AG04450 (cell line): ENCODE results near the gene SEMA5A. TPM values are rescaled to one million over a fixed set of nuclear protein-coding genes. Genes with fewer than 3 reads are reported as not detected.

ENCODE experiments used
- CTCF ChIA-PET: fragments of 300-600, 350-600 bp; formaldehyde crosslinking; extraction: SDS; loops from one replicate; lab custom pipeline; 2022; ENCODE audit warnings: antibody characterized with exemption, inconsistent platforms; lab: Charles Lee
- POLR2A ChIA-PET: fragments of 350-600 bp; formaldehyde crosslinking; extraction: SDS; loops from one replicate; lab custom pipeline; 2021; ENCODE audit warnings: antibody characterized with exemption, inconsistent platforms; lab: Yijun Ruan, JAX
- DNase-seq: peaks from one replicate; pipeline ENCODE4 v3.0.0-alpha.2; 2011; ENCODE audit warnings: low read depth, low spot score
- H3K27ac ChIP-seq: one replicate; pipeline ENCODE4 v1.5.1; 2012; ENCODE audit warnings: low read depth, low read length, control low read depth
- H3K27me3 ChIP-seq: one replicate; pipeline ENCODE4 v1.6.0; 2012; ENCODE audit warnings: low read length; ENCODE audit not compliant: control insufficient read depth, insufficient read depth
- H3K4me3 ChIP-seq: 2 replicates; pipeline ENCODE4 v1.5.1; 2011; ENCODE audit warnings: mild to moderate bottlenecking, low read depth, low read length, control low read depth
- H3K9me3 ChIP-seq: 2 replicates; pipeline ENCODE4 v1.5.1; 2012; ENCODE audit warnings: low read length; ENCODE audit not compliant: control insufficient read depth, insufficient read depth
- CTCF ChIP-seq: IDR thresholded peaks from 2 replicates; pipeline ENCODE4 v1.5.1; 2011; ENCODE audit warnings: low read depth, low read length, control low read depth, inconsistent platforms
- polyA plus RNA-seq: library from polyadenylated mRNA; depleted of rRNA; stranded (reverse); fragments of >200 nt; gene quantifications from 2 replicates; pipeline ENCODE4 v1.2.3, GENCODE V29; 2011

SEMA5A gene
- polyA plus RNA-seq, 1 experiment, result 31.8 TPM

DNA sequence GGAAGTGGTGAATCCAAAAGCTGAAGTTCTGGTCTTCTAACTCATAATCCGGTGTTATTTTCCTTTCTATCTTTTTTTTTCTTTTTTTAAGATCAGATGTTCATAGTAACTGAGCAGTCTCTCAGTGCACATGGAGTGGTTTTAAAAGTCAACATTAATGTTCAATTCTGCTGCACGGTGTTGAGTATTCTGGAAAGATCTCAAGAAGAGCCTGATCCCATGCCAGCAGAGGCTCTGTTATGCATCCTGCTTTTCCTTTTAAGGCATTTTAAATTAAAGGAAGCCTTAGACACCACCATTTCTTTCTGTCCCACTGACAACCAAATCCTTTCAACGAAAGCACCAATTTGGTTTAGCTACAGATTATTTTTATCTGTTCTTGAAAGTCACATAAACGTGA lies 33.4 kb downstream of the SEMA5A start:
- DNase-seq, result no peak
- CTCF ChIA-PET, result interaction anchor here (1.2 to 1.8 kb wide), 2 partner anchors 32 to 247 kb away, joined by 3 to 4 read pairs; no protein-coding TSS in a partner anchor
- no peaks in the 10 kb centered on the region for H3K9me3 ChIP-seq
- POLR2A ChIA-PET, result no interaction called here
- H3K4me3 ChIP-seq, result no peak overlapping the region
- no peaks in the 10 kb centered on the region for H3K27me3 ChIP-seq
- TF ChIP-seq CTCF, result no peak
- H3K27ac ChIP-seq, result no peak overlapping the region

GRCh38 chr5:9507974-9508373 lies 37.9 kb downstream of the SEMA5A start:
- Histone ChIP-seq H3K4me3 (no peak overlapping the region), H3K27ac (peak overlapping the region; percentile 43), H3K27me3 (no peaks in the 10 kb centered on the region), H3K9me3 (no peaks in the 10 kb centered on the region)
- peak; percentile 44 for DNase-seq
- TF ChIP-seq CTCF, result no peak
- ChIA-PET POLR2A (interaction anchor here (0.7 kb wide), 1 partner anchor 1051 kb away, joined by 5 read pairs; no protein-coding TSS in a partner anchor), CTCF (no interaction called here)

DNA sequence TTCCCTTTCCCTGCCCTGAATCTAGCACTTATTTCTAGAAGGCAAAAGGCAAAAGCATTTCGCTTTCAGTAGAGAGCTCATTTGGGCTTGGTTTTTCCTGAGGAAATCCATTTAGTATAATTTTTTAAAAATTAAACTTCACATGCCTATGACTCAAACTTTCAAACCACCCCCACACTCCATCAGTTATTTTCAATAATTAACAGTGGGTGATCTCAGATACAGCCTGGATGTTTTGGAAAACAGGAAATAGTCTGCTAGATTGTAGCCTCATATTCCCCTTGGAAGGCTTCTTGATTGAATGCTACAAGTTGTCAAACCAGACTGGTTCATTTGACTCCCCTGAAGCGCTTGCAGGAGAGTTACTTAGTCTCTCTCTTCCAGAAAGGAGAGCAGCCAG lies 40.6 kb downstream of the SEMA5A start:
- DNase-seq, result no peak
- POLR2A ChIA-PET, result interaction anchor here (0.7 kb wide), 1 partner anchor 138 kb away, joined by 3 read pairs; no protein-coding TSS in a partner anchor
- Histone ChIP-seq H3K9me3 (no peaks in the 10 kb centered on the region), H3K27me3 (no peaks in the 10 kb centered on the region), H3K27ac (no peak overlapping the region), H3K4me3 (no peak overlapping the region)
- TF ChIP-seq CTCF, result no peak
- CTCF ChIA-PET, result interaction anchor here (0.8 kb wide), 1 partner anchor 9 kb away, joined by 3 read pairs; no protein-coding TSS in a partner anchor

GRCh38 chr5:9502864-9503263 lies 43.0 kb downstream of the SEMA5A start:
- TF ChIP-seq CTCF, result no peak
- Histone ChIP-seq H3K4me3 (no peak overlapping the region), H3K27ac (no peak overlapping the region), H3K27me3 (no peaks in the 10 kb centered on the region), H3K9me3 (no peaks in the 10 kb centered on the region)
- DNase-seq, result no peak
- CTCF ChIA-PET, result interaction anchor here (0.5 kb wide), 1 partner anchor 12 kb away, joined by 4 read pairs; no protein-coding TSS in a partner anchor
- POLR2A ChIA-PET, result no interaction called here

DNA sequence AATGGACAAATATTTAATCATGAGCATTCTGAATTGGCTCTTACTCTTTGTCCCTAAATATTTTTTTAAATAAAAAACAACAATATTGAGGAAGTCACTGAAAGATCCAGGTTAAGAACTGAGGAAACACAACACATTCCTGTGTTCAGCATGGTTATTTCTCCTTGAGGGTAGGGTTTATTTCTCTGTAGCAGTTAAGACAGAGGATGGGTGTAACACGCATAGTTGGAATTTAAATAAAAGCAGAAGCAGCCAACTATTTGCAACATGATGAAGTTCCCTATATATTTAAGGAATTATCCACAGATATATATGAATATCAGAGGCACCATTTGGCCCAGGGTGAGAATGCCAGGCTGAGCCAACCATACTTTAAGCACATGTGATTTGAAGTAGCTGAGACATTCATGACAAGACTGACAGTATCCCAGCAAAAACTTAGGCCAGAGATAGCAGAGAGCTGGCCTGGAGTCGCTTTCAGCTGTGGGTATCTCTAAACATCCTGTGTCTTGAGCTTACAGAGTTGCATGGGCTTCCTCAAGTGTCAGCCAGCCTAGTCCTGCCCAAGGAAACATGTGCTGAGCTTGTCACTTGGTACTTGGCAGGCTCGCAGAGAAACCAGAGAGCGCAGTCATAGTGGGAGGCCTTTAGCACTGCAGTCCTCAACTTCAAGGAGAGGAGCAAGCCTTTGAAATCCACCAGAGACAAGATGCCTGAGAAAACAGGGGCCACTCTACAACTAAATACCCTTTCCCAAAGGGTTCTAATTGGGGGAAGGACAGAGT lies 43.6 kb downstream of the SEMA5A start:
- Histone ChIP-seq H3K4me3 (no peak overlapping the region), H3K9me3 (no peaks in the 10 kb centered on the region), H3K27me3 (no peaks in the 10 kb centered on the region), H3K27ac (no peak overlapping the region)
- no peak for DNase-seq
- TF ChIP-seq CTCF, result no peak
- POLR2A ChIA-PET, result no interaction called here
- CTCF ChIA-PET, result interaction anchor here (0.5 kb wide), 1 partner anchor 13 kb away, joined by 4 read pairs; no protein-coding TSS in a partner anchor
